HepG2 (cell line): ENCODE data around the gene GPT2. TPM values are rescaled to one million over a fixed set of nuclear protein-coding genes. Genes with fewer than 3 reads are reported as not detected.

Experiments used
- ATAC-seq: fragments of 200-7000 bp; cut with Tn5 transposase; 3 replicates; pipeline ENCODE4 v1.9.1; 2020; ENCODE audit warnings: mild to moderate bottlenecking, moderate library complexity
- BruUV-seq: library from RNA; stranded (reverse); fragments of 400-500 nt; replicated peaks from 2 replicates; lab custom pipeline; 2021; lab: Mats Ljungman, UMichigan
- CTCF ChIA-PET: fragments of 300-600 bp; formaldehyde crosslinking; extraction: SDS; loops from one replicate; lab custom pipeline; 2021; ENCODE audit warnings: low total read pairs, inconsistent platforms, low intra/inter-chr PET ratio; lab: Yijun Ruan, JAX
- POLR2A ChIA-PET: fragments of 350-600 bp; sonication (Branson Sonifier 250); formaldehyde crosslinking; loops from one replicate; lab custom pipeline; 2020; ENCODE audit warnings: antibody characterized with exemption, inconsistent platforms; lab: Yijun Ruan, JAX
- DNase-seq: peaks from one replicate; pipeline ENCODE4 v3.0.0-alpha.2; 2015; ENCODE audit warnings: low spot score
- FAIRE-seq: peaks from 3 replicates; lab custom pipeline; 2011; peaks lifted over from hg19 to GRCh38; lab: Jason Lieb, UNC
- H2AFZ ChIP-seq: one replicate; pipeline ENCODE4 v1.6.1; 2011; ENCODE audit warnings: low read length, inconsistent platforms
- H3K27ac ChIP-seq: fragments of 300-600 bp; 3 replicates; pipeline ENCODE4 v1.8.0; 2011; ENCODE audit warnings: mixed run types, mild to moderate bottlenecking, mixed read lengths, low read length, inconsistent platforms; ENCODE audit not compliant: insufficient read depth; ENCODE audit errors: extremely low read length
- H3K27me3 ChIP-seq, 2 experiments: fragments of 200-600 bp in 1 of 2; 2 replicates in 1 of 2; 3 replicates in 1 of 2; pipeline versions ENCODE4 v1.6.0 to v1.8.0; 2011; ENCODE audit warnings: low read length in 2 of 2, mild to moderate bottlenecking in 2 of 2, moderate library complexity in 2 of 2, inconsistent platforms in 1 of 2; ENCODE audit not compliant: insufficient read depth in 2 of 2, control insufficient read depth in 1 of 2
- H3K36me3 ChIP-seq, 2 experiments: fragments of 200-600 bp in 1 of 2; replicated peaks in 1 of 2; 2 replicates in 1 of 2; 3 replicates in 1 of 2; pipeline versions ENCODE4 v1.5.1 to v1.8.0; 2011; ENCODE audit warnings: low read length in 2 of 2, inconsistent platforms in 1 of 2; ENCODE audit not compliant: insufficient read depth in 2 of 2, control insufficient read depth in 1 of 2
- H3K4me1 ChIP-seq: 2 replicates; pipeline ENCODE4 v1.5.1; 2012; ENCODE audit warnings: low read length, inconsistent platforms; ENCODE audit not compliant: insufficient read depth
- H3K4me2 ChIP-seq: 2 replicates; pipeline ENCODE4 v1.6.0; 2011; ENCODE audit warnings: low read depth, low read length, inconsistent platforms
- H3K4me3 ChIP-seq, 3 experiments: fragments of 200-600 bp in 1 of 3; sonication (generic), shearing (Covaris generic) in 1 of 3; replicated peaks in 1 of 3; 2 replicates each; pipeline ENCODE4 v1.5.1; 2011 to 2016; ENCODE audit warnings: low read length in 3 of 3, inconsistent platforms in 2 of 3, low read depth in 2 of 3, mild to moderate bottlenecking in 2 of 3, control low read depth in 1 of 3, mixed read lengths in 1 of 3; ENCODE audit not compliant: insufficient read depth in 1 of 3
- H3K79me2 ChIP-seq: one replicate; pipeline ENCODE4 v1.6.1; 2011; ENCODE audit warnings: low read length, inconsistent platforms; ENCODE audit not compliant: insufficient read depth
- H3K9ac ChIP-seq: 2 replicates; pipeline ENCODE4 v1.6.0; 2011; ENCODE audit warnings: mild to moderate bottlenecking, low read depth, low read length, inconsistent platforms; ENCODE audit not compliant: insufficient read depth
- H3K9me3 ChIP-seq: 2 replicates; pipeline ENCODE4 v1.5.1; 2012; ENCODE audit warnings: mild to moderate bottlenecking, low read length
- H4K20me1 ChIP-seq: 2 replicates; pipeline ENCODE4 v1.6.0; 2011; ENCODE audit warnings: inconsistent platforms, mild to moderate bottlenecking, low read length, moderate library complexity; ENCODE audit not compliant: insufficient read depth
- CENPX ChIP-seq: sonication (generic); formaldehyde crosslinking; IDR thresholded peaks from 2 replicates; pipeline ENCODE4 v1.9.0; 2021; ENCODE audit warnings: mild to moderate bottlenecking, missing genetic modification reagents, moderate library complexity
- KDM5B ChIP-seq: sonication (generic); formaldehyde crosslinking; IDR thresholded peaks from 2 replicates; pipeline ENCODE4 v1.4.0; 2020; ENCODE audit warnings: missing genetic modification reagents, mild to moderate bottlenecking, borderline replicate concordance
- RBFOX2 ChIP-seq: fragments of 200-400 bp; formaldehyde crosslinking; IDR thresholded peaks from 2 replicates; pipeline ENCODE4 v1.6.1; 2017; ENCODE audit warnings: low read depth, mild to moderate bottlenecking, low read length
- RFXAP ChIP-seq: sonication (generic); formaldehyde crosslinking; IDR thresholded peaks from 2 replicates; pipeline ENCODE4 v1.4.0; 2020; ENCODE audit warnings: missing genetic modification reagents, borderline replicate concordance
- SMC3 ChIP-seq: IDR thresholded peaks from 2 replicates; pipeline ENCODE4 v1.6.1; 2011; ENCODE audit warnings: low read length, improper control_type of control experiment
- ZNF709 ChIP-seq: sonication (generic); formaldehyde crosslinking; IDR thresholded peaks from 2 replicates; pipeline ENCODE4 v1.5.0; 2020; ENCODE audit warnings: mild to moderate bottlenecking, missing genetic modification reagents
- ZNF766 ChIP-seq: sonication (generic); formaldehyde crosslinking; IDR thresholded peaks from 2 replicates; pipeline ENCODE4 v1.5.0; 2020; ENCODE audit warnings: missing genetic modification reagents, borderline replicate concordance
- WGBS: methylation state at CpG from one replicate; pipeline ENCODE4 v1.1.6; 2017; ENCODE audit warnings: low lambda C conversion rate; 5-methylcytosine and 5-hydroxymethylcytosine counted together
- in situ Hi-C: cut with HindIII; loops from 2 replicates; pipeline ENCODE4 v1.10.0; 2017; ENCODE audit warnings: low pct_unique_long_range_greater_than_20kb; ENCODE audit not compliant: extremely low pct_ligation_motif_present
- intact Hi-C: fragments of 100-400 bp; cut with micrococcal nuclease; formaldehyde crosslinking; loops from one replicate; pipeline ENCODE4 v1.10.0; 2022; ENCODE audit not compliant: unreplicated experiment
- polyA plus RNA-seq, 8 experiments: library from polyadenylated mRNA; depleted of rRNA in 3 of 8; stranded (reverse) in 7 of 8; unstranded in 1 of 8; fragments of >200 nt; fragmentation: Illumina TruSeq in 4 of 8; extraction: Trizol in 4 of 8; gene quantifications; 2 replicates each; pipeline versions ENCODE4 v1.2.1 to v1.2.3, GENCODE V29; 2011 to 2016; ENCODE audit warnings: low read depth in 4 of 8, missing spikeins in 1 of 8, mixed read lengths in 1 of 8; ENCODE audit not compliant: insufficient read depth in 1 of 8
- total RNA-seq, 5 experiments: library from RNA; depleted of rRNA; stranded (reverse); fragments of >200 nt; fragmentation: Illumina TruSeq; extraction: Trizol; gene quantifications; 2 replicates each; pipeline ENCODE4 v1.2.3, GENCODE V29; 2016; ENCODE audit warnings: low read depth in 1 of 5
- TF ChIP-seq, protein P1 (sequence below): sonication (generic); formaldehyde crosslinking; IDR thresholded peaks from 2 replicates; pipeline ENCODE4 v1.4.0; 2020; ENCODE audit warnings: mild to moderate bottlenecking, missing genetic modification reagents
- TF ChIP-seq, protein P2 (sequence below): sonication (generic); formaldehyde crosslinking; IDR thresholded peaks from 2 replicates; pipeline ENCODE4 v1.8.0; 2022; ENCODE audit warnings: missing genetic modification reagents, mild to moderate bottlenecking, borderline replicate concordance

GPT2 gene
- total and polyA plus RNA-seq, 2 of the 13 experiments (the other 11 are each of a cell fraction or from before 2014, with no cell fraction given), result 138 to 267 TPM

DNA sequence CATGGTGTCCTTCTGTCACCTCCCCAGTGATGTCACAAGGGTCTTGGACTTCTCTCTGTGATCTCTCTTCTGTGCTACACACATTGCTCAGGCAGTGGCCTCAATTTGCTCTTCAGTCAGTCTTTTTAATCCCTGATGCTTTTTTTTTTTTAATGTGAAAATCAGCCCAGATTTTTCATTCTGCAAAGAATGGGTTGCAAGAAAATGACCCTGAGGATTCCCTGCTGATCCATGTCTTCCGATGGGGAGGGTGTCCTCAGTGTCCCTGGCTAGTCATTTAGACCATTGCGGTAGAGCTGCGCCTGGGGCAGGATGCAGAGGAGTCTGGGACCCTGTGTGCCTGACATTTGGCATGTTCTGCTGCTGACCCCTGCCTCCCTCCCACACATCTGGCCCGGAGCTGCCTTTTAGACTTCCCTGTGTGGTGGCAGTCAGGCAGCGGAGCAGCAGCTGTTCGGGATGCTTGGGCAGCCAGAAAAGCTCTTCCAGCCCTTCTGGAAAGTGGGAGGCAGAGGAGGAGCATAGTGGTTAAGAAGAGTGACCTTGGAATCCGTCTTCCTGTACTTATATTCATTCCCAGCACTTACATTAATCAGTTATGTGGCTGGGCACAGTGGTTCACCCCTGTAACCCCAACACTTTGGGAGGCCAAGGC lies 12.3 kb downstream of the GPT2 start (continued):
- TF ChIP-seq, protein P1, sequence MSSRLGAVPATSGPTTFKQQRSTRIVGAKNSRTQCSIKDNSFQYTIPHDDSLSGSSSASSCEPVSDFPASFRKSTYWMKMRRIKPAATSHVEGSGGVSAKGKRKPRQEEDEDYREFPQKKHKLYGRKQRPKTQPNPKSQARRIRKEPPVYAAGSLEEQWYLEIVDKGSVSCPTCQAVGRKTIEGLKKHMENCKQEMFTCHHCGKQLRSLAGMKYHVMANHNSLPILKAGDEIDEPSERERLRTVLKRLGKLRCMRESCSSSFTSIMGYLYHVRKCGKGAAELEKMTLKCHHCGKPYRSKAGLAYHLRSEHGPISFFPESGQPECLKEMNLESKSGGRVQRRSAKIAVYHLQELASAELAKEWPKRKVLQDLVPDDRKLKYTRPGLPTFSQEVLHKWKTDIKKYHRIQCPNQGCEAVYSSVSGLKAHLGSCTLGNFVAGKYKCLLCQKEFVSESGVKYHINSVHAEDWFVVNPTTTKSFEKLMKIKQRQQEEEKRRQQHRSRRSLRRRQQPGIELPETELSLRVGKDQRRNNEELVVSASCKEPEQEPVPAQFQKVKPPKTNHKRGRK (CRISPR knock-in tag), result no peak
- TF ChIP-seq, protein P2, sequence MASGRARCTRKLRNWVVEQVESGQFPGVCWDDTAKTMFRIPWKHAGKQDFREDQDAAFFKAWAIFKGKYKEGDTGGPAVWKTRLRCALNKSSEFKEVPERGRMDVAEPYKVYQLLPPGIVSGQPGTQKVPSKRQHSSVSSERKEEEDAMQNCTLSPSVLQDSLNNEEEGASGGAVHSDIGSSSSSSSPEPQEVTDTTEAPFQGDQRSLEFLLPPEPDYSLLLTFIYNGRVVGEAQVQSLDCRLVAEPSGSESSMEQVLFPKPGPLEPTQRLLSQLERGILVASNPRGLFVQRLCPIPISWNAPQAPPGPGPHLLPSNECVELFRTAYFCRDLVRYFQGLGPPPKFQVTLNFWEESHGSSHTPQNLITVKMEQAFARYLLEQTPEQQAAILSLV (CRISPR knock-in tag), result 0 out of 2 replicates have a peak, but pooled peaks have one; percentile 12
- TF ChIP-seq SMC3, result no peak

DNA sequence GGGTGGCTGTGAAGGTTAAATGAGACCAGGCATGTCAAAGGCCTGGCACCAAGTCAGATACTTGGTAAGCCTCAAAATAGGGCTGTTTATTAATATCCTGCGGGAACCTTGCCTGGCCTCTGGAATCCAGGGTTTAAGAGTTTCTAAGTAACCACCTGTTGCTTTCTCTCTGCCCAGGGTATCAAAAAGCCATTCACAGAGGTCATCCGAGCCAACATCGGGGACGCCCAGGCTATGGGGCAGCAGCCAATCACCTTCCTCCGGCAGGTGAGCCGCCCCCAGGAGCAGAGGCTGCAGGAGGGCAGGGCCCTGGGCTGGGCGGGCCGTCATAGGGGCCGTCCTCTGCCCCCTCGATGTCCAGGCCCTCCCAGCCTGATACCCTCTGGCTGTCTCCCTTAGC lies 13.3 kb downstream of the GPT2 start:
- Histone ChIP-seq H3K4me1 (peaks cover 69% of the 10 kb centered on the region), H4K20me1 (peaks cover 62% of the 10 kb centered on the region; the same call in 1 of the 2 replicates), H3K4me2 (no peak overlapping the region), H3K27me3 (no peaks in the 10 kb centered on the region), H3K9me3 (no peaks in the 10 kb centered on the region), H3K36me3 (peaks cover 58 to 81% of the 10 kb centered on the region in 2 experiments), H2AFZ (no peak overlapping the region), H3K79me2 (peaks cover 61% of the 10 kb centered on the region), H3K4me3 (no peak overlapping the region)
- ATAC-seq (no peak), FAIRE-seq (no peak)
- ChIA-PET CTCF (interaction anchor here (0.6 kb wide), 1 partner anchor 40 kb away, joined by 3 read pairs; no protein-coding TSS in a partner anchor), POLR2A (interaction anchor here (0.9 to 11.7 kb wide), 3 partner anchors 12 to 17 kb away, joined by 3 to 159 read pairs (median 133); partner anchors contain the start of gene GPT2)
- in situ Hi-C loops, result no loop called here
- TF ChIP-seq RBFOX2 (peak; percentile 73), CENPX (CRISPR knock-in tag) (no peak), ZNF709 (CRISPR knock-in tag) (no peak), KDM5B (CRISPR knock-in tag) (0 out of 2 replicates have a peak, but pooled peaks have one; percentile 7), ZNF766 (CRISPR knock-in tag) (0 out of 2 replicates have a peak, but pooled peaks have one; percentile 11), RFXAP (CRISPR knock-in tag) (0 out of 2 replicates have a peak, but pooled peaks have one; percentile 4)
- TF ChIP-seq, all 625 proteins: peak for 4
- no peak for DNase-seq
- 94% methylated on average over 10 of the region's 10 CpGs for WGBS
- H3K27ac ChIP-seq, result peak overlapping the region; percentile 80
- intact Hi-C loops, result loop anchor here (2.0 kb wide), 1 partner anchor 15 kb away; no protein-coding TSS in a partner anchor
- no TSS peak for BruUV-seq
- H3K9ac ChIP-seq, result no peak overlapping the region
